Fibroblast of skin of abdomen (primary cell): ENCODE results near the gene WDR83. TPM values are rescaled to one million over a fixed set of nuclear protein-coding genes. Genes with fewer than 3 reads are reported as not detected.
A peak's percentile ranks its signal among the peaks of the same experiment; 100 is the strongest.
"Not testable (repeated sequence)": the region's sequence is repeated elsewhere in the genome, so short reads cannot be mapped to it uniquely, and the experiment has no call there.

Experiments
- DNase-seq: peaks from one replicate; pipeline ENCODE4 v3.0.0-alpha.2; 2013
- polyA plus RNA-seq, 2 experiments: library from polyadenylated mRNA; unstranded; fragments of 120-200 nt; gene quantifications; one replicate each; pipeline ENCODE4 v1.2.1, GENCODE V29; 2013; ENCODE audit not compliant: insufficient read length in 2 of 2

The WDR83 gene
- polyA plus RNA-seq (2013, experiment 1 of 2; ENCODE audit: insufficient read length), result 10.4 TPM
- polyA plus RNA-seq (2013, experiment 2 of 2; ENCODE audit: insufficient read length), result 12.7 TPM

GRCh38 chr19:12666265-12667048, at the start of gene WDR83, which contains the start of gene MAN2B1:
TSS of gene WDR83 (plus strand) at chr19:12666807. CDS start at chr19:12669791, 2,984 bp downstream.
TSS of gene MAN2B1 (minus strand) at chr19:12666742. CDS start at chr19:12666701, 41 bp downstream.
- peak; percentile 62 for DNase-seq

GRCh38 chr19:12617646-12618045, 49.0 kb upstream of the WDR83 start:
- no peak for DNase-seq

- not testable (repeated sequence) for DNase-seq
These were observed 45.2 kb upstream of the WDR83 start for GRCh38 chr19:12621253-12622024.

- peak; percentile 19 for DNase-seq
These were observed 43.1 kb upstream of the WDR83 start for GRCh38 chr19:12623361-12624031.

- DNase-seq, result no peak
These were observed 39.6 kb upstream of the WDR83 start for GRCh38 chr19:12626958-12627357.

GRCh38 chr19:12628040-12629022, 38.3 kb upstream of the WDR83 start:
- peak; percentile 12 for DNase-seq

GRCh38 chr19:12629215-12629614, 37.4 kb upstream of the WDR83 start:
- DNase-seq, result no peak

- no peak for DNase-seq
These were observed 30.0 kb upstream of the WDR83 start for GRCh38 chr19:12636631-12637030.

GRCh38 chr19:12638611-12639182, 27.9 kb upstream of the WDR83 start:
- DNase-seq, result no peak

GRCh38 chr19:12639901-12640613, 26.6 kb upstream of the WDR83 start:
- peak; percentile 76 for DNase-seq

GRCh38 chr19:12641456-12641855, 25.2 kb upstream of the WDR83 start:
- DNase-seq, result no peak

- DNase-seq, result no peak
These were observed 24.1 kb upstream of the WDR83 start for GRCh38 chr19:12642506-12642905.

- not testable (repeated sequence) for DNase-seq
These were observed 22.9 kb upstream of the WDR83 start for GRCh38 chr19:12643716-12644115.

- no peak for DNase-seq
These were observed 20.1 kb upstream of the WDR83 start for GRCh38 chr19:12646551-12646950.

GRCh38 chr19:12647047-12647446, 19.6 kb upstream of the WDR83 start:
- no peak for DNase-seq

GRCh38 chr19:12647490-12648071, 19.0 kb upstream of the WDR83 start:
- peak; percentile 16 for DNase-seq

GRCh38 chr19:12648088-12648487, 18.5 kb upstream of the WDR83 start:
- no peak for DNase-seq

- DNase-seq, result no peak
These were observed 16.7 kb upstream of the WDR83 start for GRCh38 chr19:12649941-12650340.

GRCh38 chr19:12652219-12652618, 14.4 kb upstream of the WDR83 start:
- DNase-seq, result no peak

GRCh38 chr19:12655546-12655945, 11.1 kb upstream of the WDR83 start:
- no peak for DNase-seq
